Activated CD4-positive, alpha-beta T cell treated with anti-CD3 and anti-CD28 coated beads for 4 hours (primary cell): ENCODE measurements around the gene STX1B.
"Not testable (repeated sequence)": the region's sequence is repeated elsewhere in the genome, so short reads cannot be mapped to it uniquely, and the experiment has no call there.

Source experiments
- DNase-seq, 2 donors: peaks; one replicate each; pipeline ENCODE4 v3.0.0-alpha.2; 2020

STX1B gene

GRCh38 chr16:31010585-31011325 lies at the start of gene STX1B:
Gene STX1B (minus strand): TSS chr16:31010638. CDS start chr16:31010396, 242 bp downstream.
- peak; percentile 59 for DNase-seq

- DNase-seq = no peak
Observed at GRCh38 chr16:31055613-31056012, 45.2 kb upstream of the STX1B start.

- no peak for DNase-seq
Observed at GRCh38 chr16:31052114-31052513, 41.7 kb upstream of the STX1B start.

GRCh38 chr16:31050280-31051030 lies 40.0 kb upstream of the STX1B start:
- no peak for DNase-seq

- DNase-seq = no peak
Observed at GRCh38 chr16:31043898-31044481, 33.6 kb upstream of the STX1B start.

- no peak for DNase-seq
Observed at GRCh38 chr16:31043352-31043751, 32.9 kb upstream of the STX1B start.

GRCh38 chr16:31042866-31043265 lies 32.4 kb upstream of the STX1B start:
- no peak for DNase-seq

GRCh38 chr16:31038993-31039392 lies 28.6 kb upstream of the STX1B start:
- DNase-seq = no peak

GRCh38 chr16:31036691-31037090 lies 26.3 kb upstream of the STX1B start:
- no peak for DNase-seq

- peak; percentile 87 to 89 for DNase-seq
Observed at GRCh38 chr16:31033709-31034492, 23.5 kb upstream of the STX1B start.

- peak; percentile 96 to 97 for DNase-seq
Observed at GRCh38 chr16:31032736-31033708, 22.6 kb upstream of the STX1B start, which contains the start of gene STX4. Gene STX4 (plus strand): TSS chr16:31033558. CDS start chr16:31033806, 248 bp downstream.

- DNase-seq = no peak
Observed at GRCh38 chr16:31031276-31031675, 20.8 kb upstream of the STX1B start.

GRCh38 chr16:31029272-31029671 lies 18.8 kb upstream of the STX1B start:
- no peak for DNase-seq

- DNase-seq = no peak
Observed at GRCh38 chr16:31025339-31025738, 14.9 kb upstream of the STX1B start.

- DNase-seq = no peak
Observed at GRCh38 chr16:31023627-31024226, 13.3 kb upstream of the STX1B start.

- no peak for DNase-seq
Observed at GRCh38 chr16:31023252-31023602, 12.8 kb upstream of the STX1B start.

GRCh38 chr16:31022544-31023251 lies 12.3 kb upstream of the STX1B start:
- no peak for DNase-seq

GRCh38 chr16:31020536-31020935 lies 10.1 kb upstream of the STX1B start:
- DNase-seq = no peak

GRCh38 chr16:31017756-31018155 lies 7.3 kb upstream of the STX1B start:
- not testable (repeated sequence) for DNase-seq

- DNase-seq = no peak
Observed at GRCh38 chr16:31016018-31016417, 5.6 kb upstream of the STX1B start.

GRCh38 chr16:31013292-31013691 lies 2.9 kb upstream of the STX1B start:
- DNase-seq = not testable (repeated sequence)
